ENCODE results near the gene WDR45.

GRCh38 chrX:49066690-49067089 is 13.0 kb downstream of the WDR45 start:
- TF ChIP-seq CTCF (IDR thresholded peaks at IDR 0.05) (no peak), EP300 (IDR thresholded peaks at IDR 0.05) (no peak)
